Activated B cell treated with CpG ODN at 0.5 μM for 24 hours (primary cell): ENCODE results near the gene DRAXIN. TPM values are rescaled to one million over a fixed set of nuclear protein-coding genes. Genes with fewer than 3 reads are reported as not detected.

ENCODE experiments used
- ATAC-seq: fragments of 200-7000 bp; cut with Tn5 transposase; one replicate; pipeline ENCODE4 v1.10.0; 2021; ENCODE audit warnings: low read depth, mild to moderate bottlenecking, moderate library complexity
- CTCF ChIA-PET: fragments of 350-600 bp; sonication (Branson Sonifier 250); formaldehyde crosslinking; loops from one replicate; lab custom pipeline; 2021; ENCODE audit warnings: antibody characterized with exemption; lab: Charles Lee
- POLR2A ChIA-PET: fragments of 350-600 bp; sonication (Branson Sonifier 250); formaldehyde crosslinking; loops from one replicate; lab custom pipeline; 2021; ENCODE audit warnings: antibody characterized with exemption; lab: Charles Lee
- DNase-seq: peaks from one replicate; pipeline ENCODE4 v3.0.0; 2022
- H3K27ac Mint-ChIP-seq: one replicate; pipeline ENCODE4 v1.8.0; 2020; ENCODE audit warnings: mixed read lengths
- H3K27me3 Mint-ChIP-seq: one replicate; pipeline ENCODE4 v1.8.0; 2021; ENCODE audit warnings: mixed read lengths
- H3K36me3 Mint-ChIP-seq: one replicate; pipeline ENCODE4 v1.8.0; 2021; ENCODE audit warnings: low read depth, mixed read lengths
- H3K4me1 Mint-ChIP-seq: one replicate; pipeline ENCODE4 v1.8.0; 2021; ENCODE audit warnings: mixed read lengths
- H3K4me3 Mint-ChIP-seq: one replicate; pipeline ENCODE4 v1.8.0; 2020; ENCODE audit warnings: mild to moderate bottlenecking, mixed read lengths
- H3K9me3 Mint-ChIP-seq: one replicate; pipeline ENCODE4 v1.8.0; 2020; ENCODE audit warnings: mixed read lengths
- intact Hi-C: fragments of 100-400 bp; cut with micrococcal nuclease; formaldehyde crosslinking; loops from one replicate; pipeline ENCODE4 v1.15.1; 2024
- total RNA-seq: library from RNA; stranded (reverse); gene quantifications from 2 replicates; pipeline ENCODE4 v1.2.3, GENCODE V29; 2022
- TF ChIP-seq, protein P1 (sequence below): fragments of 200-600 bp; IDR thresholded peaks from one replicate; pipeline ENCODE4 v1.8.0; 2022; ENCODE audit warnings: antibody characterized with exemption, mild to moderate bottlenecking

The DRAXIN gene
- total RNA-seq, 1 donor from 2014 or later, result 0.18 TPM

DNA sequence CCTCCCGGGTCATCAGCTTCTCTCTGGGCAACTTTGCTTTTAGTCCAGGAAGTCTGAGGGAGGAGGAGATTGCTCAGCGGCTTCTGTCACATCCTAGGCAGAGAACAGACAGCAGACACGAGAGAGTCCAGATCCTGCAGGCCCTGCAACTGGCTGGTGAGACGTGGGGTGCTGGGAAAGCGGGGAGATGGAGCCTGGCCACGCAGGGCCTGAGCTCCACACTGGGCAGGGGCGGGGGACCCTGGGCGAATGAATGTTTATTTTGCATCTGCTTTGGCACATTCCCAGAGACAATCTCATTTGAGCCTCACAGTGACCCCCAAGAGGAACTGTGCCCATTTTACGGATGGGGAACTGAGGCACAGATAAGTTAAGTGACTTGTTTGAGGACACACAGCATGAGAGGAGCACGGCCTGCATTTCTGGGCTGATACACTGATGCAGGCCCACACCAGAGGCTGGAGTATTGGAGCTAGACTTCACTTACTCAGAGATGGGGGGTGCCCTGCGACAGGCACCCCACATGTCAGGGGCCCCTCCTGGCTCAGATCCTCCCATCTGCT lies 80.1 kb downstream of the DRAXIN start:
- Mint-ChIP-seq H3K9me3 (no peaks in the 10 kb centered on the region), H3K36me3 (no peaks in the 10 kb centered on the region), H3K4me3 (no peak overlapping the region), H3K27me3 (no peaks in the 10 kb centered on the region), H3K4me1 (peaks cover 4% of the 10 kb centered on the region), H3K27ac (no peak overlapping the region)
- ChIA-PET CTCF (no interaction called here), POLR2A (interaction anchor here (1.0 kb wide), 1 partner anchor 137 kb away, joined by 3 read pairs; no protein-coding TSS in a partner anchor)
- ATAC-seq (no peak), DNase-seq (no peak)
- TF ChIP-seq, protein P1, sequence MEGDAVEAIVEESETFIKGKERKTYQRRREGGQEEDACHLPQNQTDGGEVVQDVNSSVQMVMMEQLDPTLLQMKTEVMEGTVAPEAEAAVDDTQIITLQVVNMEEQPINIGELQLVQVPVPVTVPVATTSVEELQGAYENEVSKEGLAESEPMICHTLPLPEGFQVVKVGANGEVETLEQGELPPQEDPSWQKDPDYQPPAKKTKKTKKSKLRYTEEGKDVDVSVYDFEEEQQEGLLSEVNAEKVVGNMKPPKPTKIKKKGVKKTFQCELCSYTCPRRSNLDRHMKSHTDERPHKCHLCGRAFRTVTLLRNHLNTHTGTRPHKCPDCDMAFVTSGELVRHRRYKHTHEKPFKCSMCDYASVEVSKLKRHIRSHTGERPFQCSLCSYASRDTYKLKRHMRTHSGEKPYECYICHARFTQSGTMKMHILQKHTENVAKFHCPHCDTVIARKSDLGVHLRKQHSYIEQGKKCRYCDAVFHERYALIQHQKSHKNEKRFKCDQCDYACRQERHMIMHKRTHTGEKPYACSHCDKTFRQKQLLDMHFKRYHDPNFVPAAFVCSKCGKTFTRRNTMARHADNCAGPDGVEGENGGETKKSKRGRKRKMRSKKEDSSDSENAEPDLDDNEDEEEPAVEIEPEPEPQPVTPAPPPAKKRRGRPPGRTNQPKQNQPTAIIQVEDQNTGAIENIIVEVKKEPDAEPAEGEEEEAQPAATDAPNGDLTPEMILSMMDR, result no peak
- intact Hi-C loops, result no loop called here

DNA sequence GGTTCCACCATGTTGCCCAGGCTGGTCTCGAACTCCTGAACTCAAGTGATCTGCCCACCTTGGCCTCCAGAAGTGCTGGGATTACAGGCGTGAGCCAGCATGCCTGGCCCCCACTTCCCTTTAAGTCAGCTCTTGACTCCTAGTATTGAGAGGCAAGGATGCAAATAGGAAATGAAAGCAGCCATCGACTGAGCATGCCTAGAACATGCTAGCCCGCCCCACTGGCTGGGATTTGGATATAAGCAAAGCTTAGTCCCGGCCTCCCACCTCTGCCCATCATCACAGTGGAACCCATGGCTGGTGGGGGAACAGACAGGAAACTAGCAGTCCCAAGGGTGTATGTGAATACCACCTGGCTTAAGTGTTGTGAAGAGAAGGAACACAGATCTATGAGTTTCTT lies 80.9 kb downstream of the DRAXIN start:
- Mint-ChIP-seq H3K4me1 (peaks cover 4% of the 10 kb centered on the region), H3K27ac (no peak overlapping the region), H3K36me3 (no peaks in the 10 kb centered on the region), H3K27me3 (no peaks in the 10 kb centered on the region), H3K4me3 (no peak overlapping the region), H3K9me3 (no peaks in the 10 kb centered on the region)
- intact Hi-C loops, result no loop called here
- TF ChIP-seq, protein P1, result no peak
- ChIA-PET CTCF (no interaction called here), POLR2A (no interaction called here)
- DNase-seq (no peak), ATAC-seq (no peak)

DNA sequence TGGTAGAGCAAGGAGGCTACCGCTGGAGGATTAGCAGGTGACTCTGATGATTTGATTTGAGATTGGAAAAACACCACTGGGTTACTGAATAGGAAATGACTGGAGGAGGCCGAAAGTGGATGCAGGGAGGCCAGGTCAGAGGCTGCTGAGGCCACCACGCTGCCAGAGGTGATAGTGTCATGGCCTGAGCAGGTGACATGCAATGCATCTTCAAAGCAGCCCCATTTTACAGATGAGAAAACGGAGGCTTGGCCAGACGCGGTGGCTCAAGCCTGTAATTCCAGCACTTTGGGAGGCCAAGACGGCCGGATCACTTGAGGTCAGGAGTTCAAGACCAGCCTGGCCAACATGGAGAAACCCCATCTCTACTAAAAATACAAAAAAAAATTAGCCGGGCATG lies 83.2 kb downstream of the DRAXIN start:
- TF ChIP-seq, protein P1, result no peak
- intact Hi-C loops, result no loop called here
- no peak for ATAC-seq
- no peak for DNase-seq
- H3K9me3 Mint-ChIP-seq, result no peaks in the 10 kb centered on the region
- no peak overlapping the region for H3K27ac Mint-ChIP-seq
- H3K4me1 Mint-ChIP-seq, result peaks cover 4% of the 10 kb centered on the region
- ChIA-PET CTCF (no interaction called here), POLR2A (interaction anchor here (0.6 kb wide), 1 partner anchor 11 kb away, joined by 3 read pairs; no protein-coding TSS in a partner anchor)
- H3K4me3 Mint-ChIP-seq, result no peak overlapping the region
- H3K36me3 Mint-ChIP-seq, result no peaks in the 10 kb centered on the region
- H3K27me3 Mint-ChIP-seq, result no peaks in the 10 kb centered on the region

Other genes with a start within 250 kb of the DRAXIN start
- 0.42 and 0.44 TPM in 2 replicates for gene DISP3, start 212.6 kb upstream of the DRAXIN start, total RNA-seq
- gene FBXO2, start 37.3 kb upstream of the DRAXIN start, total RNA-seq, result 4.2 and 4.6 TPM in 2 replicates
- gene FBXO44, start 36.8 kb upstream of the DRAXIN start, total RNA-seq, result 27.2 and 29.9 TPM in 2 replicates
- gene FBXO6, start 27.5 kb upstream of the DRAXIN start, total RNA-seq, result 10.0 and 10.5 TPM in 2 replicates
- gene MAD2L2, start 10.6 kb upstream of the DRAXIN start, total RNA-seq, result 34.4 and 34.9 TPM in 2 replicates
- gene AGTRAP, start 44.4 kb downstream of the DRAXIN start, total RNA-seq, result 10.9 and 13.9 TPM in 2 replicates
- not detected in 2 replicates for gene C1orf167, start 70.5 kb downstream of the DRAXIN start, total RNA-seq
- gene MTHFR, start 114.3 kb downstream of the DRAXIN start, total RNA-seq, result 54.1 and 56.9 TPM in 2 replicates
- gene CLCN6, start 114.5 kb downstream of the DRAXIN start, total RNA-seq, result 66.0 and 79.6 TPM in 2 replicates
- not detected in 2 replicates for gene NPPA, start 156.1 kb downstream of the DRAXIN start, total RNA-seq
- not detected in 2 replicates for gene NPPB, start 167.2 kb downstream of the DRAXIN start, total RNA-seq
- 34.8 and 37.4 TPM in 2 replicates for gene KIAA2013, start 234.7 kb downstream of the DRAXIN start, total RNA-seq
- gene PLOD1, start 243.0 kb downstream of the DRAXIN start, total RNA-seq, result 15.7 and 18.6 TPM in 2 replicates